GM21825 (cell line): Measurements from ENCODE around the gene MAP3K2.

Source experiments
- ATAC-seq: cut with Tn5 transposase; IDR thresholded peaks from one replicate; pipeline ENCODE4 v1.9.1; 2021; ENCODE audit warnings: mild to moderate bottlenecking, moderate library complexity; ENCODE audit not compliant: unreplicated experiment

The MAP3K2 gene

GRCh38 chr2:127308586-127309138 is 79.1 kb downstream of the MAP3K2 start:
- no peak for ATAC-seq

- ATAC-seq = no peak
Measured at GRCh38 chr2:127305990-127306585, 81.7 kb downstream of the MAP3K2 start.

DNA sequence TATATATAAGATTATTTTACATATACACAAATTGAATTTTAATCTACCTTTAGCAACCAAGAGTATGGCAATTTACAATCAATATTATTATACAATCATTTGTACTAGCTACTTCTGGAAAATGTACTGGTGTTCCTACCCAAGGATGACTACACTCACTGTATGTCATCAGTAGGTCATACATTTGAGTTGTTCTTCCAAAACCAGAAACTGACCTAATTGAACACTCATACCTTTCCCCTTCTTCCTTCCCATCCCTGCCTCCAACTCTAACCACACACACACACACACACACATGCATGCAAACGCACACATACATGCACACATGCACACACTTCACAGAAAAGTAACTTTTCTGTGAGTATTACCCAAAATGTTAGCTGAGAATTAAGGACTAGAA is 85.6 kb downstream of the MAP3K2 start:
- no peak for ATAC-seq

DNA sequence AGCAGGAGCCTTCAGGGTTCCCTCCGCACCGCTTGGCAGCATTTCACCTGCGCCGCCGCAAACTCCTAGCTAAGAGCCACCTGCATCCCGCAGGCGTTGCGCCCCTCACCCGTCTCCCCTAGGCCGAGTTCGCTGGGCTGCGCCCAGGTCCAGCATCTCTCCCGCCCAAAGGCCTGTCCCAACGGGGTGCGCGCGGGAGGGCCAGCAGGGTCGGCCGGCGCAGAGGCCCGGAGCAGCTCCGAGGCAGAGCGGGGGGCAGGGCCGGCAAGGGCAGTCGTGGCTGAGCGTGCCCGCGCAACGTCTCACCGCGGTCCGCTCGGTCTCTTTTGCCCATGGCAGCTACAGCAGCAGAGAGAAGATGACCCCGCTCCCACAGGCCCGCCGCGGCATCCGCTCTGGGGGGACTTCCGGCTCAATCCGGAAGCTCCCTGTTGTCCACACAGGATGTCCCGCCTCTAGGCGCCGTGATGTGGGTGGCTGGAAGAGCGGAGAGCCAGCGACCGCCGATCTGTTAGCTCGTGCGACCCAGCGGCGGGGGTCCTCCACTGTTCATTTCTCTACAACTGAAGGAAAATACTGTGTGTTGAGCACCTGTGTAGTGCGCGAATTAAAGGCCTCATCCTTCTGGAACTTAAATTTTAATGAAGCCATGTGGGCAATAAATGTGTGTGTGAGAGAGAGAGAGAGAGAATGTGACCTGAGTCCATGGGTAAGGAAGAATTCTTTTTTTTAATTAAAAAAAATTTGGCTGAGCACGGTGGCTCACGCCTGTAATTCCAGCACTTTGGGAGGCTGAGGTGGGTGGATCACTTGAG is 93.8 kb downstream of the MAP3K2 start, which contains the start of gene ERCC3:
Gene ERCC3 (minus strand): TSS at position 397 of the 815 bp plus-strand sequence. CDS start 63 bp downstream, at position 334.
- ATAC-seq = peak; percentile 96

- ATAC-seq = no peak
Measured at GRCh38 chr2:127293386-127293747, 94.4 kb downstream of the MAP3K2 start.

DNA sequence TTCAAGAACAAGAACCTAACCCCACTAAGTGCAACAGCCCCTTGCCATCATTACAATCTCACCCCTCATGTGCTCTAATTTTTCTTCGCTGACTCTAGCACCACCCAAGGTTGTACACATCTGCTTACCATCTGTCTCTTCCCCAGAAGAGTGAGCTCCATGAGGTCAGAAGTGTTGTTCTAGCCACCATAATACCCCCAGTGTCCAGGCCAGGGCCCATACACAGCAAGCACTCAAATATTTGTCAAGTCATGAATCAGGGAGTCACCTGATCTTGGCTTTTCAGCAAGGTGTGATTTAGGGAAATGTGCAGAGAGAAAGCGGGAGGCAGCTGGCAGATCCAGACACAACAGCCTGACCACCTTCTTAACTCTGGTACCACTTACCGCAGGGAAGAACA is 99.5 kb downstream of the MAP3K2 start:
- ATAC-seq = no peak

GRCh38 chr2:127283275-127283674 is 104.5 kb downstream of the MAP3K2 start:
- no peak for ATAC-seq

DNA sequence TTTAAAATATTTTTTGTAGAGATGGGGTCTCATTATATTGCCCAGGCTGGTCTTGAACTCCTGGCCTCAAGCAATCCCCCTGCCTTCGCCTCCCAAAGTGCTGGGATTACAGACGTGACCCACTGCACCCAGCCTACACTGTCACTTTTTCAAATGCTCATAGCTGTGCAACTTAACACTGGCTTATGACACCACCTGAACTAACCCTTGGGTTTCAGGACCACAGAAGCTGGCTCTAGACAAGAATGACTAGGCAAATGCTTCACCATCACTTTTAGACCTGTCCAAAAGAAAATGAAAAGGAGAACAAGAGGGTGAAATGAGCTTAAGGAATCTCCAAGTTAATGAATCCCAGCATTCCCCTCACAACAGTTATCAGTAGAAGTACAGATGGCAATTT is 107.1 kb downstream of the MAP3K2 start:
- no peak for ATAC-seq

- no peak for ATAC-seq
Measured at GRCh38 chr2:127279781-127280180, 108.0 kb downstream of the MAP3K2 start.

- ATAC-seq = no peak
Measured at GRCh38 chr2:127278959-127279358, 108.8 kb downstream of the MAP3K2 start.

DNA sequence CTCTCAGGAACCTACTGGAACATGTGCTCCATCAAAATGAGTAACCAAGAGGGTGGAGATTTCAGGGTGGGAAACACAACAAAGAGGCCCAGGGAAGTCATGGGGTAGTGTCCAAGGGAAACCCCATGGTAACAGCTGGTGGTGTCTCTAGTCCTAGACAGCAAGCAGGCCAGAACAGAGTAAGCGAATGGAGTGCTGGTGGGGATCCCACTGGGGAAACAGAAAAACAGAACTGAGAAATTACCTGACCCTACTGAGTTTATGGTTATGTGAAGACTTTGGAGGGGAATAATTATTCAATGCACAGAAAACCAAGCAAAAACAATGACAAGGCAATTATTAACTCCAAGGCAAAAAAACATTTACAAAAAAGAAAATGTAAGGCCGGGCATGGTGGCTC is 110.7 kb downstream of the MAP3K2 start:
- peak; percentile 89 for ATAC-seq

- ATAC-seq = no peak
Measured at GRCh38 chr2:127275789-127276188, 112.0 kb downstream of the MAP3K2 start.

DNA sequence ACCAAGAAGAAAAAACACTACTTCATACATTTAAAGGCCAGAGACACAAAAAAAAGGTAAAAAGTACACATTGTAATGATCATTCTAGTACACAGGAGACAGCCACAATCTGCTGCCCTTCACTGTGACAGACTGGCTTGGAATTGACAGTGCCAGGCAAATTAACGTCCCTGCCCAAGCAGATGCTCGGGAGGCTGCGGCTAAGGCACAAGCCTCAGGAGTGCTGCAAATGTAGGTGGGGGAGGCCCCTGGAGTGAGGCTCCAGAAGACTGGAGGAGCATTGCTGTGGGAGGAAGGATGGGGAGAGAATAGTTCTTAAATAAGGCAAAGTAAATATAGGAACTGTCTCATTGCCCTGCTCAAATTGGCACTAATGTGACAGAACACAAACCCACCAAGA is 112.4 kb downstream of the MAP3K2 start:
- no peak for ATAC-seq

DNA sequence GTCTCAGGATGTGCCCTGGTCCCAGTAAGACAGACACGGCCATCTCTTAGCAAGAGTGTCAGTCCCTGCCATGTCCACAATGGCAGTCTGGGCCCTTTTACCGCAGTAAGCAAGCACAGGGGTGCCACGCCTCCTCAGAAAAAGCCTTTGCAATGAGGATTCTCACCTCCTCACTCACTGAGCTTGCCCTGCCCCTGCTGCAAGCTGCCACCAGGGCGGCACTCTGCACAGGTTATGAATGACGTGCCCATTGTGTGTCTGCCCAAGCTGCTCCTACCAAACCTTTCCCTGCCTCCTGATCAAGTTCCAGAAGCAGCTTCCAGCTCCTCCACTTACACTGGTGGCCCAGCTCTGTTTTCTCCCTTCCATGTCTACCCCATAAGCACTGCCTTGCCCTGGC is 117.1 kb downstream of the MAP3K2 start:
- no peak for ATAC-seq

DNA sequence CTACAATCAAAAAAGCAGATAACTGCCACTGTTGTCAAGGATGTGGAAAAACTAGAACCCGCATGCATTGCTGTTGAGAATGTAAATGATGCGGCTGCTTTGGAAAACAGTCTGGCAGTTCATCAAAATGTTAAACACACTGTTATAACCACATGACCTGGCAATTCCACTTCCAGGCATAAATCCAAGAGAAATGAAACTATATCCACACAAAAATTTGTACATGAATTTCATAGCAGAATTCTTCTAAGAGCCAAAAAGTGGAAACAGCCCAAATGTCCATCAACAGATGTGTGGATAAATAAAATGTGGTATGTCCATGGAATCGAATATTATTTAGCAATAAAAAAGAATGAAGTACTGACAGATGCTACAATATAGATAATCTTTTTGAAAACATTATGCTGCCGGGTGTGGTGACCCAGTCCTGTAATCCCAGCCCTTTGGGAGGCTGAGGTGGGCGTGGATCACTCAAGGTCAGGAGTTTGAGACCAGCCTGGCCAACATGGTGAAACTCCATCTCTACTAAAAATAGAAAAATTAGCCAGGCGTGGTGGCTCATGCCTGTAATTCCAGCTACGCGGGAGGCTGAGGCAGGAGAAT is 125.9 kb downstream of the MAP3K2 start:
- ATAC-seq = no peak

- ATAC-seq = no peak
Measured at GRCh38 chr2:127259355-127259754, 128.4 kb downstream of the MAP3K2 start.

GRCh38 chr2:127256866-127257265 is 130.9 kb downstream of the MAP3K2 start:
- no peak for ATAC-seq

- ATAC-seq = no peak
Measured at GRCh38 chr2:127256381-127256780, 131.4 kb downstream of the MAP3K2 start.

- ATAC-seq = no peak
Measured at GRCh38 chr2:127255721-127256120, 132.1 kb downstream of the MAP3K2 start.

- ATAC-seq = no peak
Measured at GRCh38 chr2:127255146-127255545, 132.6 kb downstream of the MAP3K2 start.

DNA sequence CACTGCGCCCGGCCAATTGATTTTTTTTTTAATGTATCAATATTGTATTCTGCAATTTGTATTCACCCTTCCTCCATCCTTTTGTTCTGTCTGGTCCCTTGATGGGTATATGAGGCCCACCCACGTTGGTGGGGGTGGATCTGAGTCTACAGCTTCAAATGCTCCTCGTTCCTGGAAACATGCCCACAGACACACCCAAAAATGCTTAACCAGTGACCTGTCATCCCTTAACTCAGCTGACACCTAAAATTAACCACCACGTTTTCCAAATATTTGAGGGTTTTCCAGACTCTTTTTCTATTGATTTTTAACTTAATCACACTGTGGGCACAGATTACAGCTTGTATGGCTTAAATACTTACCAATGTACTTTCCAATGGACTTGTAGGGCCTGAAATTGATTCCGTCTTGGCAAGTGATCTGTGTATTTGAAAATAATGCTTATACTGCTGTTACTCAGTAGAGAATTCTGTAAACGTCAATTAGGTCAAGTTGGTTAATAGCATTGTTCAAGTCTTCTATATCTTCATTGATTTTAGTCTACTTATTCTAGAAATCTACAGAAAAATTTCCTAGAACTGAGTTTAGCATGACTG is 133.3 kb downstream of the MAP3K2 start:
- ATAC-seq = no peak
